H1 (cell line): Measurements from ENCODE around the gene PIK3R6. TPM values are rescaled to one million over a fixed set of nuclear protein-coding genes. Genes with fewer than 3 reads are reported as not detected.

Experiments
- CTCF ChIA-PET: fragments of 300-600 bp; sonication (Branson Sonifier 250); formaldehyde crosslinking; loops from one replicate; lab custom pipeline; 2021; ENCODE audit not compliant: partially characterized antibody; lab: Charles Lee
- POLR2A ChIA-PET: fragments of 300-600 bp; sonication (Branson Sonifier 250); formaldehyde crosslinking; loops from one replicate; lab custom pipeline; 2021; ENCODE audit warnings: inconsistent platforms; ENCODE audit not compliant: partially characterized antibody; lab: Charles Lee
- DNase-seq, 2 experiments: peaks; one replicate each; pipeline versions ENCODE4 v3.0.0 to v3.0.0-alpha.2; 2010 to 2022; ENCODE audit warnings: low spot score in 2 of 2, low read depth in 1 of 2, mixed read lengths in 1 of 2
- FAIRE-seq: peaks from 2 replicates; lab custom pipeline; 2011; peaks lifted over from hg19 to GRCh38; lab: Jason Lieb, UNC
- H2AFZ ChIP-seq: 2 replicates; pipeline ENCODE4 v1.8.1; 2012; ENCODE audit warnings: low read length, inconsistent platforms
- H2AK5ac ChIP-seq: 2 replicates; pipeline ENCODE4 v1.6.1; 2013; ENCODE audit warnings: low read depth, low read length
- H2BK120ac ChIP-seq: replicated peaks from 2 replicates; pipeline ENCODE3; 2013; ENCODE audit warnings: low read depth, low read length, inconsistent platforms
- H2BK12ac ChIP-seq: 2 replicates; pipeline ENCODE4 v1.6.1; 2013; ENCODE audit warnings: low read depth, low read length
- H2BK15ac ChIP-seq: 2 replicates; pipeline ENCODE4 v1.6.1; 2013; ENCODE audit warnings: low read length
- H2BK20ac ChIP-seq: 2 replicates; pipeline ENCODE4 v1.6.1; 2013; ENCODE audit warnings: low read length
- H2BK5ac ChIP-seq: 2 replicates; pipeline ENCODE4 v1.6.1; 2013; ENCODE audit warnings: low read depth, low read length
- H3K14ac ChIP-seq: 2 replicates; pipeline ENCODE4 v1.6.1; 2013; ENCODE audit warnings: inconsistent platforms; ENCODE audit not compliant: insufficient read length
- H3K18ac ChIP-seq: 2 replicates; pipeline ENCODE4 v1.6.1; 2013; ENCODE audit warnings: low read length; ENCODE audit errors: extremely low read depth
- H3K23ac ChIP-seq: 2 replicates; pipeline ENCODE4 v1.6.1; 2013; ENCODE audit warnings: inconsistent platforms; ENCODE audit not compliant: insufficient read length
- H3K23me2 ChIP-seq: 2 replicates; pipeline ENCODE4 v1.6.1; 2013; ENCODE audit warnings: low read depth, low read length
- H3K27ac ChIP-seq: 2 replicates; pipeline ENCODE4 v1.6.1; 2011; ENCODE audit warnings: low read depth, low read length, inconsistent platforms
- H3K27me3 ChIP-seq, 4 experiments: replicated peaks in 1 of 4; 1 replicate in 1 of 4; 2 replicates in 3 of 4; pipeline versions ENCODE4 v1.6.1 to v1.8.1; 2011 to 2013; ENCODE audit warnings: low read length in 3 of 4, mild to moderate bottlenecking in 3 of 4, inconsistent platforms in 2 of 4, mixed read lengths in 2 of 4, moderate library complexity in 1 of 4; ENCODE audit not compliant: control insufficient read depth in 3 of 4, insufficient read depth in 3 of 4; ENCODE audit errors: extremely low read depth in 1 of 4
- H3K36me3 ChIP-seq, 4 experiments: 2 replicates each; pipeline versions ENCODE4 v1.6.1 to v1.8.1; 2011 to 2013; ENCODE audit warnings: mild to moderate bottlenecking in 4 of 4, low read length in 3 of 4, moderate library complexity in 2 of 4, control low read depth in 1 of 4, inconsistent platforms in 1 of 4; ENCODE audit not compliant: insufficient read depth in 4 of 4, control insufficient read depth in 2 of 4
- H3K4ac ChIP-seq: replicated peaks from 2 replicates; pipeline ENCODE3; 2013; ENCODE audit warnings: low read length, low read depth, mixed read lengths, inconsistent platforms; ENCODE audit not compliant: insufficient read length
- H3K4me1 ChIP-seq, 4 experiments: replicated peaks in 1 of 4; 1 replicate in 1 of 4; 2 replicates in 3 of 4; pipeline versions ENCODE4 v1.6.1 to v1.8.1; 2011 to 2013; ENCODE audit warnings: low read length in 3 of 4, inconsistent platforms in 2 of 4, mixed read lengths in 1 of 4; ENCODE audit not compliant: insufficient read depth in 4 of 4, control insufficient read depth in 3 of 4
- H3K4me2 ChIP-seq, 2 experiments: 2 replicates each; pipeline versions ENCODE4 v1.6.1 to v1.8.1; 2011 to 2013; ENCODE audit warnings: low read depth in 2 of 2, low read length in 2 of 2, control low read depth in 1 of 2, inconsistent platforms in 1 of 2, mild to moderate bottlenecking in 1 of 2; ENCODE audit not compliant: insufficient read depth in 1 of 2
- H3K4me3 ChIP-seq, 4 experiments: fragments of 200-600, 300-600 bp in 1 of 4; sonication (generic), shearing (Covaris generic), sonication (Bioruptor Twin) in 1 of 4; 2 replicates each; pipeline versions ENCODE4 v1.5.1 to v1.8.1; 2011 to 2016; ENCODE audit warnings: low read length in 4 of 4, low read depth in 3 of 4, control low read depth in 2 of 4, inconsistent platforms in 2 of 4, mild to moderate bottlenecking in 2 of 4, mixed read lengths in 1 of 4, moderate library complexity in 1 of 4; ENCODE audit not compliant: insufficient read depth in 2 of 4; ENCODE audit errors: extremely low read depth in 1 of 4
- H3K56ac ChIP-seq: replicated peaks from 2 replicates; pipeline ENCODE3; 2013; ENCODE audit warnings: low read depth, mild to moderate bottlenecking, mixed read lengths, low read length, inconsistent platforms; ENCODE audit not compliant: insufficient read length
- H3K79me1 ChIP-seq: 2 replicates; pipeline ENCODE4 v1.6.1; 2013; ENCODE audit warnings: low read depth, low read length, control low read depth
- H3K79me2 ChIP-seq, 2 experiments: 2 replicates each; pipeline versions ENCODE4 v1.6.1 to v1.8.1; 2012 to 2013; ENCODE audit warnings: low read length in 2 of 2, mild to moderate bottlenecking in 2 of 2, inconsistent platforms in 1 of 2; ENCODE audit not compliant: insufficient read depth in 2 of 2, control insufficient read depth in 1 of 2
- H3K9ac ChIP-seq, 4 experiments: replicated peaks in 1 of 4; 1 replicate in 1 of 4; 2 replicates in 3 of 4; pipeline versions ENCODE4 v1.6.1 to v1.8.1; 2011 to 2013; ENCODE audit warnings: low read depth in 3 of 4, low read length in 3 of 4, control low read depth in 2 of 4, mild to moderate bottlenecking in 2 of 4, moderate library complexity in 2 of 4, inconsistent platforms in 1 of 4; ENCODE audit errors: extremely low read depth in 1 of 4
- H3K9me3 ChIP-seq, 2 experiments: 2 replicates each; pipeline versions ENCODE4 v1.6.1 to v1.8.1; 2012 to 2013; ENCODE audit warnings: mild to moderate bottlenecking in 2 of 2, moderate library complexity in 2 of 2, control low read depth in 1 of 2, inconsistent platforms in 1 of 2, low read depth in 1 of 2, low read length in 1 of 2, mixed read lengths in 1 of 2; ENCODE audit not compliant: insufficient read depth in 2 of 2
- H4K20me1 ChIP-seq, 2 experiments: replicated peaks in 1 of 2; 2 replicates each; pipeline versions ENCODE3 to v1.8.1; 2011 to 2013; ENCODE audit warnings: inconsistent platforms in 2 of 2, low read length in 2 of 2, mild to moderate bottlenecking in 1 of 2; ENCODE audit not compliant: insufficient read depth in 2 of 2, control insufficient read depth in 1 of 2
- H4K5ac ChIP-seq: 2 replicates; pipeline ENCODE4 v1.6.1; 2013; ENCODE audit warnings: low read length, low read depth, mixed read lengths, inconsistent platforms; ENCODE audit not compliant: insufficient read length
- H4K8ac ChIP-seq: 2 replicates; pipeline ENCODE4 v1.8.0; 2013; ENCODE audit warnings: mild to moderate bottlenecking, moderate library complexity, low read length, inconsistent platforms; ENCODE audit not compliant: insufficient read depth; ENCODE audit errors: extremely low read depth
- H4K91ac ChIP-seq: replicated peaks from 2 replicates; pipeline ENCODE3; 2013; ENCODE audit warnings: low read length, mixed read lengths, inconsistent platforms; ENCODE audit not compliant: insufficient read length
- CHD2 ChIP-seq: IDR thresholded peaks from 2 replicates; pipeline ENCODE4 v1.6.1; 2012; ENCODE audit warnings: low read length, improper control_type of control experiment
- YY1 ChIP-seq: IDR thresholded peaks from 2 replicates; pipeline ENCODE4 v1.6.1; 2011; ENCODE audit warnings: low read depth, mild to moderate bottlenecking, low read length
- ZNF274 ChIP-seq: IDR thresholded peaks from 2 replicates; pipeline ENCODE4 v1.7.0; 2012; ENCODE audit warnings: low read length, borderline replicate concordance; ENCODE audit errors: extremely low read depth
- WGBS, 2 experiments: shearing (Covaris generic) in 1 of 2; methylation state at CpG; one replicate each; pipeline versions ENCODE4 v1.1.6 to v1.1.7; 2013 to 2015; ENCODE audit warnings: low lambda C conversion rate in 2 of 2, mixed read lengths in 2 of 2, inconsistent platforms in 1 of 2, low coverage in 1 of 2, missing lambda C conversion rate in 1 of 2; ENCODE audit not compliant: insufficient replicate concordance in 2 of 2, insufficient coverage in 1 of 2, insufficient read length in 1 of 2; ENCODE audit errors: extremely low coverage in 1 of 2, missing lambda C conversion rate in 1 of 2; 5-methylcytosine and 5-hydroxymethylcytosine counted together
- polyA plus RNA-seq, 7 experiments: library from polyadenylated mRNA; depleted of rRNA in 3 of 7; stranded (reverse) in 5 of 7; unstranded in 2 of 7; fragments of >200 nt in 5 of 7; fragments of 200-250 nt in 2 of 7; gene quantifications; 1 replicate in 5 of 7; 2 replicates in 1 of 7; 4 replicates in 1 of 7; pipeline versions ENCODE4 v1.2.1 to v1.2.3, GENCODE V29; 2011 to 2013; ENCODE audit warnings: missing spikeins in 2 of 7, mixed read lengths in 2 of 7
- total RNA-seq: library from RNA; stranded (reverse); fragmentation: NEBNext Ultra II Directional; extraction: Animal tissue kit (Norgen Biotek cat#: 25700); gene quantifications from 2 replicates; pipeline ENCODE4 v1.2.1, GENCODE V29; 2021

The PIK3R6 gene
- total and polyA plus RNA-seq, 2 of the 8 experiments (the other 6 are each of a cell fraction or from before 2014, with no cell fraction given): 0.24 to 1.2 TPM

GRCh38 chr17:8758137-8758596, 109.3 kb downstream of the PIK3R6 start, which contains the start of gene SPDYE4:
Gene SPDYE4, minus strand, starts transcription at chr17:8758546. Its CDS starts 164 bp downstream, at chr17:8758382.
- TF ChIP-seq ZNF274 (no peak), YY1 (no peak), CHD2 (no peak)
- no peak within 1 kb of the TSS for H2AK5ac ChIP-seq
- no peak within 1 kb of the TSS for H2BK120ac ChIP-seq
- peaks cover 0 to 6% of the 10 kb centered on the region in 2 experiments; a peak in 1 of 4 replicates for H3K9me3 ChIP-seq
- H4K5ac ChIP-seq: no peak within 1 kb of the TSS
- no peaks in the 10 kb centered on the region for H3K79me2 ChIP-seq
- ChIA-PET CTCF (interaction anchor here (2.6 to 3.4 kb wide), 2 partner anchors 28 kb away, joined by 13 to 27 read pairs; no protein-coding TSS in a partner anchor), POLR2A (no interaction called here)
- no peak within 1 kb of the TSS for H2BK5ac ChIP-seq
- no peak for FAIRE-seq
- no peak within 1 kb of the TSS for H3K27ac ChIP-seq
- no peak within 1 kb of the TSS for H2BK15ac ChIP-seq
- 93% methylated on average over 15 of the region's 15 CpGs; no CpG with 5 or more reads in 1 of the 2 experiments for WGBS, 2 experiments
- peak in 1 of 2 experiments; percentile 10 for DNase-seq
- H3K9ac ChIP-seq: no peak within 1 kb of the TSS
- H3K4me1 ChIP-seq: 0 out of 7 replicates have a peak, but pooled peaks cover 0 to 2% (median 0%) of the 10 kb centered on the region in 4 experiments
- H3K14ac ChIP-seq: no peak within 1 kb of the TSS
- H4K91ac ChIP-seq: no peak within 1 kb of the TSS
- no peaks in the 10 kb centered on the region for H3K23me2 ChIP-seq
- H3K56ac ChIP-seq: no peak within 1 kb of the TSS
- H3K23ac ChIP-seq: no peak within 1 kb of the TSS
- H2BK12ac ChIP-seq: no peak within 1 kb of the TSS
- H4K20me1 ChIP-seq: no peaks in the 10 kb centered on the region
- no peak within 1 kb of the TSS; the same call in 1 of the 2 replicates for H4K8ac ChIP-seq
- H2BK20ac ChIP-seq: no peak within 1 kb of the TSS
- no peaks in the 10 kb centered on the region for H3K79me1 ChIP-seq
- H3K4ac ChIP-seq: no peak within 1 kb of the TSS
- no peak within 1 kb of the TSS for H3K4me3 ChIP-seq
- H2AFZ ChIP-seq: no peak within 1 kb of the TSS
- no peak within 1 kb of the TSS for H3K18ac ChIP-seq
- no peaks in the 10 kb centered on the region for H3K36me3 ChIP-seq
- H3K27me3 ChIP-seq: no peaks in the 10 kb centered on the region
- H3K4me2 ChIP-seq: no peak within 1 kb of the TSS
